UCSD-AML1 (cell line): ENCODE data around the gene CNNM3.
"Not testable (repeated sequence)": the region's sequence is repeated elsewhere in the genome, so short reads cannot be mapped to it uniquely, and the experiment has no call there.

Experiments
- DNase-seq: peaks from one replicate; lab custom pipeline; 2025; ENCODE audit not compliant: unreplicated experiment; lab: John Stamatoyannopoulos, UW

The CNNM3 gene

DNA sequence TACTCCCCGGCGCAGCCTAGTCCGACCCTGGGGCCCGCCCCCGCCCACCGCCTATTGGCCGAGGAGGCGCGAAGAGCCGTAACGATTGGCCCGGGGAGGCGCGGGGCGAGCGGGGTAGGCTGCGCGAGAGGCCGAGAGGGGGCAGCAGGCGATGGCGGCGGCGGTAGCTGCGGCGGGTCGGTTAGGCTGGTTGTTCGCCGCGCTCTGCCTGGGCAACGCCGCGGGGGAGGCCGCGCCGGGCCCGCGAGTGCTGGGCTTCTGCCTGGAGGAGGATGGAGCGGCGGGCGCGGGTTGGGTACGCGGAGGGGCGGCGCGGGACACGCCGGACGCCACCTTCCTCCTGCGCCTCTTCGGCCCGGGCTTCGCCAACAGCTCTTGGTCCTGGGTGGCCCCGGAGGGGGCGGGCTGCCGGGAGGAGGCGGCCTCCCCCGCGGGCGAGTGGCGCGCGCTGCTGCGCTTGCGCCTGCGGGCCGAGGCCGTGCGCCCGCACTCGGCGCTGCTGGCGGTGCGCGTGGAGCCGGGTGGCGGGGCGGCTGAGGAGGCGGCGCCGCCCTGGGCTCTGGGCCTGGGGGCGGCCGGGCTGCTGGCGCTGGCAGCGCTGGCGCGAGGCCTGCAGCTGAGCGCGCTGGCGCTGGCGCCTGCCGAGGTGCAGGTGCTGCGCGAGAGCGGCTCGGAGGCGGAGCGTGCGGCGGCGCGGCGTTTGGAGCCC, at the start of gene CNNM3:
TSS of gene CNNM3 (plus strand) at position 142 of the 709 bp plus-strand sequence. CDS start at position 152, 10 bp downstream.
- DNase-seq: peak; percentile 95

GRCh38 chr2:96767135-96767871, 48.8 kb upstream of the CNNM3 start:
- no peak for DNase-seq

GRCh38 chr2:96768083-96768561, 47.9 kb upstream of the CNNM3 start:
- no peak for DNase-seq

- DNase-seq: no peak
Measured at GRCh38 chr2:96769814-96770213, 46.3 kb upstream of the CNNM3 start.

DNA sequence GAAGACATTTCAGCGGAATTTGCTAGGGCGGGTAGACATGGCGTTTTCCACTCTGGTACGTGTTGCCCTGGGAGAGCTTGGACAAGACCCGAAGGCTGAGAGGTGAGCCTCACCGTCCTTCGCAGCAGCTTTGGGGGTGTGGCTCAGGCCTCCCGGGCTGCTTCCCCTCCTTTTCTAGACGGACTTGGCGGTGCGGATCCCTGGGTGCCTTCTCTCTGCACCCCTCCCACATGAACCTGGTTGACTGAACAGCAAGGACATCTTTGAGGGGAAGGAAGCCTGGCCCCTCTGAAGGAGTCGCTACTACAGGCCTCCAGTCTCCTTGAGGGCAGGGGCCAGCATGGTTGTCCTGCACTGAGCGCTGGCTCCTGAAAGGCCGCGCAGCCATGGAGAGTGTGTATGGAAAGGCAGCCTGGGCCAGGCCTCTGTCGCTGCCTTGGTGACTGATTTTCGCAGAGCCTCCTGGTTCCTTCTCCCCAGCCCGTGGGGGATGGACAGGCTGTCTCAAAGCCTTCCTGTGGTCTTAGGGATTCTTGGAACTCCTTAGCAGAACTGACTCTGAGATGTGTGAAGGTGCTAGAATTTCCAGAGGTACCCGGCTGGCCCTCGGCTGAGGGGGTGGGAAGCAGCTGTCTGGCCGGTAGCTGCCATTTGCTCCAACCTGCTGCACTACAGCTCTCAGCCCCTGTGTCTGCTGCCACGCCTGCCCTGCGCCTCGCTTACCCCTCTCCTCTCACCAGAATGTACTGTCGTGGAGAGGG, 45.4 kb upstream of the CNNM3 start:
- DNase-seq: no peak

DNA sequence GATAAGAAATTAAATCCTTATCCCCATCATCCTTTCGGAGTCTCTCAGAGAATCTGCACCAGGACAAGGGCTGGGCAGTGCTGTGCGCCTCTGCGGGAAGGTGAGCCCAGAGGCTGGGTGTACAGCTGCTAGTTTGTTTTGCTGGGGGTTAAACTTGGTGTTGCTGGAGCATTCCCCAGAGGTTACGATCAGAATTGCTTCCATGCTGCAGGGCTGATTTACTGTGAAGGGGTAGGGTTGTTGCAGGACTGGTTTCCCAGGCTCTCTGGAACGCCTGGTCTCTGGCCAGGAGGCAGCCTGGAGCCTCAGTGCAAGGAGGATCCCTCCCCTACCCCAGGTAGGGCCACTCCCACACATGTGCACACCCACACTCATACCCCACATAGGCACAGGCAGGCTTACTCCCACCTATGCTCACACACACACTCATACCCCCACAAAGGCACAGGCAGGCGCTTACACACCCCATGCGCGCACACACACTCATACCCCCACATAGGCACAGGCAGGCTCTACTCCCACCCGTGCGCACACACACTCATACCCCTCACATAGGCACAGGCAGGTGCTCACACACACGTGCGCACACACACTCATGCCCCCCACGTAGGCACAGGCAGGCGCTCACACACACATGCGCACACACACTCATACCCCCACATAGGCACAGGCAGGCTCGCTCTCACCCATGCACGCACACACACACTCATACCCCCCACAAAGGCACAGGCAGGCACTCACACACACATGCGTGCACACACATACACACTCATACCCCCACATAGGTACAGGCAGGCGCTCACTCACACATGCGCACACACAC, 44.1 kb upstream of the CNNM3 start:
- DNase-seq: no peak

GRCh38 chr2:96772903-96773671, 43.0 kb upstream of the CNNM3 start:
- DNase-seq: no peak

DNA sequence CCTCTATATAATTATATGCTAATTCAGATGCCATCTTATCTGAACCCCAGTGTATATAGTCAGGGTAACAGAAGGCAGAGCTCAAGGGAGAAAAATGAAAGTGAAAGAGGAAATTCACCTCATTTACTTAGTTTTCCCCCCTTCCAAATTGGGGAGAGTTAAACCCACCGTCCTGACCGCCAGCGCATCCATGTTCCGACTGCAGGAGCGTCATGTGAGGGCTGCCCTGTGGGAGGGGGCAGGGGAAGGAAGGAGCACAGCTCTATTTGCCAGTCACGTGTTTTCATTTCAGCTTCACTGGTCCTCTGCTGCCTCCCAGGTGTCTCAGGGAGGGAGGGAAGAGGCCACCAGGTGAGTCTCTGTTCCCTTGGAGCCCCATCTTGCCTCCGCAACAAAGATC, 42.1 kb upstream of the CNNM3 start:
- DNase-seq: no peak

- DNase-seq: no peak
Measured at GRCh38 chr2:96775160-96775559, 40.9 kb upstream of the CNNM3 start.

- DNase-seq: no peak
Measured at GRCh38 chr2:96783388-96783787, 32.7 kb upstream of the CNNM3 start.

DNA sequence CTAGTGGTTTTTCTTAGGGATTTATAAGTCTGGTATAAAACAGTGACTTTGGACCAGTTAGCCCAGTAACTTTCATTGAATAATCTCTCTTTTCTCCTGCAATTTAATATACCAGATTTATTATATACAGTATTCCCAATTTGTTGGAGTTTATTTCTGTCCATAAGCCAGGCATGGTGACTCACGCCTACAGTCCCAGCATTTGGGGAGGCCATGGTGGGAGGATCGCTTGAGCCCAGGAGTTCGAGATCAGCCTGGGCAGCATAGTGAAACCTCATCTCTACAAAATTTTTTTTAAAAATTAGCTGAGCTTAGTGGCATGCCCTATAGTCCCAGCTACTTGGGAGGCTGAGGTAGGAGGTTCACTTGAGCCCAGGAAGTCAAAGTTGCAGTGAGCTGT, 28.7 kb upstream of the CNNM3 start:
- DNase-seq: no peak

GRCh38 chr2:96788442-96789244, 27.4 kb upstream of the CNNM3 start:
- DNase-seq: no peak

- DNase-seq: no peak
Measured at GRCh38 chr2:96789245-96789617, 26.8 kb upstream of the CNNM3 start.

DNA sequence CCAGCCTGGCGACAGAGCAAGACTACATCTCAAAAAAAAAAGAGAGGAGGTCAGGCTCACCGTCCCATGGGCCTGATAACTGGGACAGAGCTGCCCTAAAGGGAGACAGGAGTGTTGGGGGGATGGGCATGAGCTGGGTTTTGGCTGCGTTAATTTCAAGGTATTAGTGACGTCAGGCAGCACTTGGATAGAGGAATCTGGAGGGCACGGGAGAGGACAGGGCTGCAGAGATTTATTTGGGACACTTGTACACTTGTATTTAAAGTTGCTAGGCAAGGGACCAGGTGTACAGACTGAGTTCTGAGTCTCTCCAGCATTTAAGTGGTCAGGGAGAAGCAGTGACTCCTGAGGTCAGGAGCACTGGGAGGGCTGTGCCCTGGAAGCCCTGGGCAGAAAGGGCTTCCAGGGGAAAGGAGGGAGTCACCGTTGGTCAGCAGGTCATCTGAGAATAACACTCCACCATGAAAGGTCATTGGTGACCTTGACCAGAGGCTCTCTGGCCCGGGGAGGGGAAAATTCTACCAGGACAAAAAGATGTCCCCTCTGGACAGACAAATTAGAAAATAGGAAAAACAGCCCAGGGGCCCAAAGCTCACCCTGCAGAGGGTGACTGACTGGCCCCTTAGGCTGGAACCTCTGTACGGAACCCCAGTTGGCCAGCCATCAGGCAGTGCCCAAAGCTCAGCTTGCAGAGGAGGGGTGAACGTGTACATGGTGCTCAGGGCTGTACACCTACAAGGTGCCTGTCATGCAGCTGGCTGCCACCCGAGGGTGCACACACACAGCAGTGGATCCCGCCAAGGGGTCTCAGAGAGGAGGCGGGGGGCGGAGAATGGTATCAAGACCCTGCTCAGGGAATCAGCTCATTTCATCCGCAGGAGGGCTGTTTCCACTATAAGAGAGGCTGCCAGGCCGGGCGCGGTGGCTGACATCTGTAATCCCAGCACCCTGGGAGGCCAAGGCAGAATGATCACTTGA, 23.0 kb upstream of the CNNM3 start:
- DNase-seq: no peak

DNA sequence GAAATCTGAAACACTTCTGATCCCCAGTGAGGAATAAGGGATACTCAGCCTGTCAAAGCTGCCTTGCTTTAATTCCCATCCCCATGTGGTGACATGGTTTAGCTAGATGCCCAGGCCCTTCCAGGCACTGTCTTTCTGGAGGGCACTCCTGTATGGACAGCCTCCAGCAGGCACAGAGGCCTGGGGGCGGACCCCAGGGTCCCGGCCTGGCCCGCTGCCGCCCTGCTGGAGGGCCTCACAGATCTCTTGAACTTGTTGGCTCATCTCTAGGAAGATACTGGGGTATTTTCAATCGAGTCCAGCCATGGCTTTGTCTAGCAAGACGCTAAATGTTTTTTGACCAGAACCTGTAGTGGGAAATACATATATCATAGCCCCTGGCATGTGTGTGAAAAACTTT, 21.0 kb upstream of the CNNM3 start:
- no peak for DNase-seq

DNA sequence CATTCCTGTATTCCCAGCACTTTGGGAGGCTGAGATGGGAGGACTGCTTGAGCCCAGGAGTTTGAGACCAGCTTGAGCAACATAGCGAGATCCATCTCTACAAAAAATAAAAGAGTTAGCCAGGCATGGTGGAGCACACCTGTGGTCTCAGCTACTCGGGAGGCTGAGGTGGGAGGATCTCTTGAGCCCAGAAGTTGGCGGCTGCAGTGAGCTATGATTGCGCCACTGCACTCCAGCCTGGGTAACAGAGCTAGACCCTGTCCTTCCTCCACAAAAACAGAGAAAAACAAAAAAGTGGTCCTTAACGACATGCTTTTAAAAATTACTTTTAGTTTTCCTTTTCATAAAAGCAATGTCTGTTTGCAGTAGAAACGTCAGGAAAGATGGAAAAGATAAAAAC, 19.6 kb upstream of the CNNM3 start:
- DNase-seq: not testable (repeated sequence)

DNA sequence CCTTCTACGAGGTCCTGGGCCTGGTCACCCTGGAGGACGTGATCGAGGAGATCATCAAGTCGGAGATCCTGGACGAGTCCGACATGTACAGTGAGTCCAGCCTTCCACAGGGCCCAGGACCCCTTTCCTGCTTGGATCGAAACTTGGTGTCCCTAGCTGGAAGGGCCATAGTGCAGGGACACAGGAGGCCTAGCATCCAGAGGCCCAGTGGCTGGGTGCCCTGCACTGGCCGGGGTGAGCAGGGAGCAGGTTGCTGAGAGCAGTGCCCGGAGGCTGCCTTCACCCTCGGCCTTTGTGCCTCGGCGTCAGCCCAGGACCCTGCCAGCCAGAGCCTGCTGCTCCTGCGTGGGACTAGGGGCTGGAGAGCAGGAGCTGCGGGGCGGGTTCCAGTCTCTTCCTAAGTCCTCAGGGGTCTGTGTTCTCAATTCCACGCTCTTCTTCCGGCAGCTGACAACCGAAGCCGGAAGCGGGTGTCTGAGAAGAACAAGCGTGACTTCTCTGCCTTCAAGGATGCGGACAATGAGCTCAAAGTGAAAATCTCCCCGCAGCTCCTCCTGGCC, 18.9 kb upstream of the CNNM3 start:
- no peak for DNase-seq
